Measurements from ENCODE around the gene TNKS1BP1. TPM values are rescaled to one million over a fixed set of nuclear protein-coding genes. Genes with fewer than 3 reads are reported as not detected.

The TNKS1BP1 gene
- total and polyA plus RNA-seq, 2 of the 8 experiments (the other 6 are each of a cell fraction or from before 2014, with no cell fraction given) = 50.0 to 122 TPM

DNA sequence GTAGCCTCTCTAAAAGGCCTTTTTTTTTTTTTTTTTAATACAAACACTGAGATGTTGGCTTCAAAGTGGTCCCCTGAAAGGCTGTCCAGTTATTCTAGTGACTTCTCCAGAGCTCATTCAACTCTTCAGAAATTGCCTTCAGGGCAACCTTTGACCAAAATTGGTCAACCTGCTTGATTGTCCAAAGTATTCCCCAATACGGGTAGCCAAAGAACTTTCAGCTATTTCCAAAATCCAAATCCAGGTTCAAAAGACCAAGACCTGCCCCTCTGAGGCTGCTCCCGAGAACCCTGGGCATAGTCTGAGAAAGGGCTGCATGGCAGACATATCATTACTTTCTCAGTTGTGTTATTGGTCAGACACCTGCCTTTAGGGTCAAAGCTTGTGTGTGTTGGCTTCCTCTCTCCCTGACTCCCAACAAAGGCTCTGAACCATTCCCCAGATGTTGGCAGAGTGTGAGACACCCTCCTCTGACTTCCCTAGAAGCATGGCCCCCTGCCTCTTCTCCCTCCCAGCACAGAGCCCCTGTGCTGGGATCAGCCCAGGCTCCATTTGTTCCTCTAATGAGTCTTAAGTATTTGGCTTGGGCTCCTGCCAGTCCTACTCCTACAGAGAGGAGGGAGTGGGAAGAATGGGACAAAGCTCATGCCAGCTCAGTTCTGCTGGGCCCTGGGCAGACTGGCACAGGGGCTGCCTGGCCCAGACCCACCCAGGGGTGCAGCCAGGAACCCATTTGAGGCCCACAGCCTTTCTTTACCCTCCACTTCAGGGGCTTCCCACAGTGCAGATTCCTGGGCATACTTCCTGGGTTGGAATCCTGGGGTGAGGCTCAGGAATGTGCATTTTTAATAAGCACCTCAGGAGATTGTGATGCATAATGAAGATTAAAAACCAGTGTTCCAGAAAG is 30.3 kb downstream of the TNKS1BP1 start (continued):
- TF ChIP-seq CTBP2 (IDR thresholded peaks at IDR 0.05; ENCODE audit: borderline replicate concordance, insufficient read depth, insufficient read length, low read length) (no peak), SUZ12 (IDR thresholded peaks at IDR 0.05; ENCODE audit: low read length) (no peak), RAD21 (IDR thresholded peaks at IDR 0.05 in 1 of 2, conservative IDR thresholded peaks at IDR 0.05 in 1 of 2; ENCODE audit: low read depth in 2 of 2, low read length in 2 of 2) (no peak), KDM1A (IDR thresholded peaks at IDR 0.05; ENCODE audit: borderline replicate concordance, low read length) (no peak), SAP30 (IDR thresholded peaks at IDR 0.05; ENCODE audit: insufficient read depth, insufficient replicate concordance, low read length) (no peak), EP300 (IDR thresholded peaks at IDR 0.05; ENCODE audit: borderline replicate concordance in 1 of 2, low read depth in 2 of 2, low read length in 2 of 2) (no peak), POLR2A (IDR thresholded peaks at IDR 0.05; ENCODE audit: control extremely low read depth in 1 of 2, low read depth in 2 of 2, low read length in 2 of 2) (no peak)
- TF ChIP-seq, protein P1, sequence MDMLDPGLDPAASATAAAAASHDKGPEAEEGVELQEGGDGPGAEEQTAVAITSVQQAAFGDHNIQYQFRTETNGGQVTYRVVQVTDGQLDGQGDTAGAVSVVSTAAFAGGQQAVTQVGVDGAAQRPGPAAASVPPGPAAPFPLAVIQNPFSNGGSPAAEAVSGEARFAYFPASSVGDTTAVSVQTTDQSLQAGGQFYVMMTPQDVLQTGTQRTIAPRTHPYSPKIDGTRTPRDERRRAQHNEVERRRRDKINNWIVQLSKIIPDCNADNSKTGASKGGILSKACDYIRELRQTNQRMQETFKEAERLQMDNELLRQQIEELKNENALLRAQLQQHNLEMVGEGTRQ (IDR thresholded peaks at IDR 0.05; ENCODE audit: low read length) = no peak
